OCI-LY3 (cell line): ENCODE data around the gene CEP76.

Source experiments
- H2AFZ ChIP-seq: fragments of 200-600, 300-600 bp; shearing (Covaris generic); 2 replicates; pipeline ENCODE4 v1.6.0; 2014; ENCODE audit warnings: antibody characterized with exemption, low read depth, low read length
- H3K27ac ChIP-seq: fragments of 200-600, 300-600 bp; sonication (generic); 2 replicates; pipeline ENCODE4 v1.5.1; 2014; ENCODE audit warnings: mild to moderate bottlenecking, low read length, moderate library complexity, mixed read lengths
- H3K27me3 ChIP-seq: fragments of 200-600, 300-600 bp; sonication (generic); 2 replicates; pipeline ENCODE4 v1.6.1; 2014; ENCODE audit warnings: low read depth, low read length, mixed read lengths
- H3K36me3 ChIP-seq: fragments of 200-600, 300-600 bp; sonication (generic); replicated peaks from 2 replicates; pipeline ENCODE3; 2014; ENCODE audit warnings: low read depth, low read length, mixed read lengths
- H3K4me1 ChIP-seq: fragments of 300-600, 200-600 bp; sonication (generic); 2 replicates; pipeline ENCODE4 v1.6.1; 2014; ENCODE audit warnings: low read length, mixed read lengths
- H3K4me2 ChIP-seq: fragments of 200-600, 300-600 bp; sonication (generic); 2 replicates; pipeline ENCODE4 v1.6.1; 2014; ENCODE audit warnings: low read length, mixed read lengths
- H3K4me3 ChIP-seq: fragments of 300-600, 200-600 bp; sonication (generic); 2 replicates; pipeline ENCODE4 v1.5.1; 2014; ENCODE audit warnings: antibody characterized with exemption, mild to moderate bottlenecking, low read length, moderate library complexity
- H3K79me2 ChIP-seq: fragments of 300-600, 200-600 bp; shearing (Covaris generic); 2 replicates; pipeline ENCODE4 v1.6.1; 2014; ENCODE audit warnings: mild to moderate bottlenecking, low read length, mixed read lengths
- H3K9ac ChIP-seq: fragments of 300-600, 200-600 bp; shearing (Covaris generic); 2 replicates; pipeline ENCODE4 v1.6.0; 2014; ENCODE audit warnings: mild to moderate bottlenecking, low read length, moderate library complexity
- H3K9me3 ChIP-seq: fragments of 200-600, 300-600 bp; shearing (Covaris generic); 2 replicates; pipeline ENCODE4 v1.6.1; 2014; ENCODE audit warnings: low read length, mixed read lengths; ENCODE audit not compliant: insufficient read depth
- H4K20me1 ChIP-seq: fragments of 200-600, 300-600 bp; sonication (generic); 2 replicates; pipeline ENCODE4 v1.6.1; 2016; ENCODE audit warnings: low read length, mixed read lengths; ENCODE audit not compliant: insufficient read depth
- CTCF ChIP-seq: fragments of 200-600, 300-600 bp; sonication (generic); IDR thresholded peaks from 2 replicates; pipeline ENCODE4 v1.5.1; 2014; ENCODE audit warnings: antibody characterized with exemption, low read length, low read depth
- EZH2phosphoT487 ChIP-seq: fragments of 200-600 bp; shearing (Covaris generic); IDR thresholded peaks from 2 replicates; pipeline ENCODE4 v1.6.1; 2018; ENCODE audit warnings: antibody characterized with exemption, mixed run types, low read depth

The CEP76 gene

GRCh38 chr18:12722731-12723130 lies 20.2 kb upstream of the CEP76 start:
- no peaks in the 10 kb centered on the region; the same call in 1 of the 2 replicates for H4K20me1 ChIP-seq
- H3K4me3 ChIP-seq = no peak overlapping the region
- H3K79me2 ChIP-seq = no peaks in the 10 kb centered on the region
- H3K27ac ChIP-seq = no peak overlapping the region
- H3K4me1 ChIP-seq = peaks cover 13% of the 10 kb centered on the region
- no peaks in the 10 kb centered on the region for H3K9me3 ChIP-seq
- H2AFZ ChIP-seq = no peak overlapping the region
- H3K36me3 ChIP-seq = peaks cover 31% of the 10 kb centered on the region
- H3K4me2 ChIP-seq = no peak overlapping the region
- no peaks in the 10 kb centered on the region for H3K27me3 ChIP-seq
- TF ChIP-seq CTCF (no peak), EZH2phosphoT487 (no peak)
- no peak overlapping the region for H3K9ac ChIP-seq

DNA sequence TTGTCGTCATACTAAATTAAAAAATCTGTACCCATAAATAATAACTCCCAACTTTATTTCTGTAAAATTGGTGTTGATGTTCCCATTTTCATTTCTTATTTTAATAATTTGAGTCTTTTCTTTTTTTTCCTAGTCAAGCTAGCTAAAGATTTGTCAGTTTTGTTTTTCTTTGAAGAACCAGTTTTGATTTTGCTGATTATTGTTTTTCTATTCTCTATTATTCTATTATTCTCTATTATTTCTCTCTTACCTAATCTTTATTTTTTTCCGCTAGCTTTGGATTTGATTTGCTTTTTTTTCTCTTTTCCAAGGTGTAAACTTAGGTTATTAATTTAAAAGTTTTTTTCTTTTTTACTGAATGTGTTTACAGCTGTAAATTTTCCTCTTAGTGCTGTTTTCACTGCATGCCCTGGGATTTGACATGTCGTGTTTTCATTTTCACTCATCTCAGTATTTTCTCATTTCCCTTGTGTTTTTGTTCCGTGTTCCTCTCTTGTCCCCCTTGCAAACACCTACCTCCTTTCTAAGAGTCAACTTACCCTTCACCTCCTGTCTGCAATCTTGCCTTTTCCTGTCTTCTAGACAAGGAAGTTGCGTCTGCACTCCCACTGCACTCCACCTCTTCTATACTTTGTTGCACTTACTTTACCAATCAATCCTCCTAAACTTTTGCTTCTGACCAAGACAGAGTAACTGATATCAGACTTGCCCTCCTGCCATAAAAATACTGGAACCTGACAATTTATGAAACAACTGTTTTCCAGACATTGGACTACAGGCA lies 19.2 kb upstream of the CEP76 start:
- H3K4me1 ChIP-seq = peaks cover 13% of the 10 kb centered on the region
- peaks cover 36% of the 10 kb centered on the region for H3K36me3 ChIP-seq
- H2AFZ ChIP-seq = no peak overlapping the region
- H3K9me3 ChIP-seq = no peaks in the 10 kb centered on the region
- no peak overlapping the region for H3K4me3 ChIP-seq
- H3K27ac ChIP-seq = peak overlapping the region; percentile 28; the same call in 1 of the 2 replicates
- no peak overlapping the region for H3K4me2 ChIP-seq
- no peak overlapping the region for H3K9ac ChIP-seq
- no peaks in the 10 kb centered on the region for H3K27me3 ChIP-seq
- H4K20me1 ChIP-seq = no peaks in the 10 kb centered on the region; the same call in 1 of the 2 replicates
- TF ChIP-seq EZH2phosphoT487 (no peak), CTCF (no peak)
- H3K79me2 ChIP-seq = no peaks in the 10 kb centered on the region; the same call in 1 of the 2 replicates

- no peak overlapping the region for H3K4me2 ChIP-seq
- H3K9me3 ChIP-seq = no peaks in the 10 kb centered on the region
- H3K79me2 ChIP-seq = peaks cover 14% of the 10 kb centered on the region
- no peaks in the 10 kb centered on the region for H4K20me1 ChIP-seq
- no peak overlapping the region for H3K9ac ChIP-seq
- no peak overlapping the region for H3K27ac ChIP-seq
- H2AFZ ChIP-seq = no peak overlapping the region
- peaks cover 42% of the 10 kb centered on the region for H3K36me3 ChIP-seq
- no peak for TF ChIP-seq EZH2phosphoT487
- TF ChIP-seq CTCF = no peak
- no peaks in the 10 kb centered on the region for H3K27me3 ChIP-seq
- no peak overlapping the region for H3K4me3 ChIP-seq
- H3K4me1 ChIP-seq = no peaks in the 10 kb centered on the region
Observed at GRCh38 chr18:12711446-12711845, 8.9 kb upstream of the CEP76 start.

- Histone ChIP-seq H3K9ac (peak overlapping the region; percentile 88), H3K4me1 (peaks cover 24% of the 10 kb centered on the region), H3K79me2 (peaks cover 72% of the 10 kb centered on the region), H3K36me3 (peaks cover 26% of the 10 kb centered on the region), H3K9me3 (no peaks in the 10 kb centered on the region), H3K4me3 (peak overlapping the region; percentile 85), H4K20me1 (peaks cover 8% of the 10 kb centered on the region; the same call in 1 of the 2 replicates), H3K27me3 (no peaks in the 10 kb centered on the region), H2AFZ (no peak overlapping the region), H3K27ac (no peak overlapping the region; the same call in 1 of the 2 replicates), H3K4me2 (peak overlapping the region; percentile 72)
- TF ChIP-seq CTCF (no peak), EZH2phosphoT487 (no peak)
Observed at GRCh38 chr18:12703664-12704063, 1.1 kb upstream of the CEP76 start.
